Endothelial cell of umbilical vein (primary cell): ENCODE data around the gene CAP2. TPM values are rescaled to one million over a fixed set of nuclear protein-coding genes. Genes with fewer than 3 reads are reported as not detected.

Source experiments
- BruUV-seq: library from RNA; stranded (reverse); fragments of 400-500 nt; replicated peaks from 2 replicates; lab custom pipeline; 2021; lab: Mats Ljungman, UMichigan
- CTCF ChIA-PET: fragments of 300-600, 350-600 bp; sonication (Branson Sonifier 250); formaldehyde crosslinking; loops from one replicate; lab custom pipeline; 2021; ENCODE audit warnings: antibody characterized with exemption, inconsistent platforms; lab: Charles Lee
- POLR2A ChIA-PET: fragments of 300-600, 350-600 bp; sonication (Branson Sonifier 250); formaldehyde crosslinking; loops from one replicate; lab custom pipeline; 2021; ENCODE audit warnings: antibody characterized with exemption, inconsistent platforms; lab: Charles Lee
- DNase-seq: peaks from one replicate; pipeline ENCODE4 v3.0.0-alpha.2; 2011; ENCODE audit warnings: low read depth, low spot score
- FAIRE-seq: peaks from 2 replicates; lab custom pipeline; 2011; peaks lifted over from hg19 to GRCh38; lab: Jason Lieb, UNC
- H2AFZ ChIP-seq: 2 replicates; pipeline ENCODE4 v1.6.0; 2012; ENCODE audit warnings: low read depth, low read length, control low read depth, inconsistent platforms
- H3K27ac ChIP-seq: 2 replicates; pipeline ENCODE4 v1.5.1; 2011; ENCODE audit warnings: low read depth, mild to moderate bottlenecking, control low read depth, low read length, moderate library complexity; ENCODE audit not compliant: insufficient read depth
- H3K27me3 ChIP-seq, 2 experiments: 2 replicates each; pipeline versions ENCODE4 v1.6.0 to v1.6.1; 2011; ENCODE audit warnings: low read length in 2 of 2, mixed read lengths in 1 of 2; ENCODE audit not compliant: control insufficient read depth in 2 of 2, insufficient read depth in 2 of 2
- H3K36me3 ChIP-seq, 2 experiments: 2 replicates in 1 of 2; 3 replicates in 1 of 2; pipeline ENCODE4 v1.5.1; 2011; ENCODE audit warnings: low read length in 2 of 2, mild to moderate bottlenecking in 1 of 2, moderate library complexity in 1 of 2; ENCODE audit not compliant: control insufficient read depth in 2 of 2, insufficient read depth in 2 of 2; ENCODE audit errors: extremely low read depth in 1 of 2
- H3K4me1 ChIP-seq: 3 replicates; pipeline ENCODE4 v1.5.1; 2011; ENCODE audit warnings: mild to moderate bottlenecking, low read length; ENCODE audit not compliant: control insufficient read depth, insufficient read depth; ENCODE audit errors: extremely low read depth
- H3K4me2 ChIP-seq: 2 replicates; pipeline ENCODE4 v1.6.1; 2011; ENCODE audit warnings: low read length, control low read depth, mixed read lengths; ENCODE audit not compliant: insufficient read depth
- H3K4me3 ChIP-seq, 3 experiments: fragments of 200-600 bp in 1 of 3; sonication (generic), shearing (Covaris generic) in 1 of 3; replicated peaks in 1 of 3; 2 replicates each; pipeline ENCODE4 v1.5.1; 2011 to 2016; ENCODE audit warnings: control low read depth in 3 of 3, low read length in 3 of 3, mild to moderate bottlenecking in 2 of 3, inconsistent platforms in 1 of 3, low read depth in 1 of 3, moderate library complexity in 1 of 3; ENCODE audit not compliant: insufficient read depth in 1 of 3
- H3K79me2 ChIP-seq: 2 replicates; pipeline ENCODE4 v1.6.0; 2012; ENCODE audit warnings: low read length, inconsistent platforms; ENCODE audit not compliant: control insufficient read depth, insufficient read depth
- H3K9ac ChIP-seq: replicated peaks from 2 replicates; pipeline ENCODE3; 2011; ENCODE audit warnings: low read length, control low read depth; ENCODE audit not compliant: insufficient read depth; ENCODE audit errors: extremely low read depth
- H3K9me1 ChIP-seq: replicated peaks from 3 replicates; pipeline ENCODE4 v1.6.0; 2011; ENCODE audit warnings: mild to moderate bottlenecking, low read length; ENCODE audit not compliant: control insufficient read depth, insufficient read depth; ENCODE audit errors: extremely low read depth
- H3K9me3 ChIP-seq: replicated peaks from 2 replicates; pipeline ENCODE4 v1.5.1; 2012; ENCODE audit warnings: low read length, inconsistent platforms; ENCODE audit not compliant: control insufficient read depth, insufficient read depth
- H4K20me1 ChIP-seq: replicated peaks from 2 replicates; pipeline ENCODE3; 2011; ENCODE audit warnings: mild to moderate bottlenecking, low read length; ENCODE audit not compliant: control insufficient read depth, insufficient read depth; ENCODE audit errors: extremely low read depth
- CTCF ChIP-seq, 2 donors: IDR thresholded peaks; 1 replicate in 1 of 2; 2 replicates in 1 of 2; pipeline ENCODE4 v1.5.1; 2011; ENCODE audit warnings: low read length in 2 of 2, mild to moderate bottlenecking in 2 of 2, moderate library complexity in 2 of 2, control low read depth in 1 of 2, inconsistent platforms in 1 of 2, low read depth in 1 of 2; ENCODE audit not compliant: insufficient read depth in 1 of 2; ENCODE audit errors: extremely low read depth in 1 of 2
- EZH2 ChIP-seq: IDR thresholded peaks from 2 replicates; pipeline ENCODE4 v1.6.1; 2012; ENCODE audit warnings: borderline replicate concordance, low read depth, mild to moderate bottlenecking, moderate library complexity, low read length, inconsistent platforms; ENCODE audit not compliant: severe bottlenecking
- FOS ChIP-seq: IDR thresholded peaks from 2 replicates; pipeline ENCODE4 v1.6.1; 2011; ENCODE audit warnings: mild to moderate bottlenecking, low read length, moderate library complexity, borderline replicate concordance; ENCODE audit not compliant: insufficient read depth
- GATA2 ChIP-seq: IDR thresholded peaks from 2 replicates; pipeline ENCODE4 v1.7.0; 2011; ENCODE audit warnings: low read depth, mild to moderate bottlenecking, moderate library complexity, mixed read lengths, low read length; ENCODE audit not compliant: insufficient read length, insufficient read depth
- JUN ChIP-seq: IDR thresholded peaks from 2 replicates; pipeline ENCODE4 v1.6.1; 2011; ENCODE audit warnings: borderline replicate concordance, low read depth; ENCODE audit not compliant: insufficient read length, insufficient read depth
- MAX ChIP-seq: IDR thresholded peaks from 2 replicates; pipeline ENCODE4 v1.6.1; 2011; ENCODE audit not compliant: insufficient read depth, insufficient read length
- MYC ChIP-seq: IDR thresholded peaks from one replicate; pipeline ENCODE4 v1.6.1; 2011; ENCODE audit warnings: mild to moderate bottlenecking, low read depth, low read length
- POLR2A ChIP-seq: IDR thresholded peaks from 2 replicates; pipeline ENCODE4 v1.6.1; 2012; ENCODE audit warnings: low read depth, mild to moderate bottlenecking, control low read depth, low read length
- POLR2AphosphoS5 ChIP-seq: IDR thresholded peaks from 2 replicates; pipeline ENCODE4 v1.6.1; 2012; ENCODE audit warnings: low read depth, mild to moderate bottlenecking, control low read depth, low read length, moderate library complexity; ENCODE audit not compliant: insufficient read depth
- dilution Hi-C: fragments of 300-500 bp; cut with MboI; formaldehyde crosslinking; loops from one replicate; pipeline ENCODE4 v1.15.0; 2019; ENCODE audit warnings: low sequenced_read_pairs; ENCODE audit not compliant: extremely low pct_ligation_motif_present
- intact Hi-C: fragments of 100-400 bp; cut with micrococcal nuclease; formaldehyde crosslinking; loops from one replicate; pipeline ENCODE4 v1.10.0; 2022
- polyA plus RNA-seq, 4 experiments: library from polyadenylated mRNA; depleted of rRNA in 3 of 4; stranded (reverse) in 3 of 4; unstranded in 1 of 4; fragments of >200 nt; gene quantifications; 2 replicates each; pipeline versions ENCODE4 v1.2.1 to v1.2.3, GENCODE V29; 2011 to 2012; ENCODE audit warnings: missing spikeins in 1 of 4
- total RNA-seq: library from RNA; stranded (reverse); gene quantifications from 2 replicates; pipeline ENCODE4 v1.2.3, GENCODE V29; 2021

Gene CAP2
- total and polyA plus RNA-seq, 2 donors (not counting 3 experiments of a cell fraction or from before 2014, with no cell fraction given) = 12.2 to 21.3 TPM

- no peak overlapping the region for H3K27ac ChIP-seq
- H3K9me1 ChIP-seq = no peaks in the 10 kb centered on the region
- H2AFZ ChIP-seq = no peak overlapping the region
- FAIRE-seq (no peak), DNase-seq (no peak)
- dilution Hi-C loops = no loop called here
- H3K4me1 ChIP-seq = no peaks in the 10 kb centered on the region
- H3K27me3 ChIP-seq = no peaks in the 10 kb centered on the region
- H3K9ac ChIP-seq = no peak overlapping the region
- H3K4me3 ChIP-seq = no peak overlapping the region
- no peak overlapping the region for H3K4me2 ChIP-seq
- TF ChIP-seq POLR2A (no peak), CTCF (IDR thresholded peaks at IDR 0.05; ENCODE audit: extremely low read depth in 1 of 2, insufficient read depth in 1 of 2, low read depth in 1 of 2, low read length in 2 of 2) (no peak), GATA2 (no peak), FOS (no peak), EZH2 (no peak), MYC (no peak), POLR2AphosphoS5 (no peak), MAX (no peak), JUN (no peak)
- H3K79me2 ChIP-seq = no peaks in the 10 kb centered on the region
- H3K9me3 ChIP-seq = no peaks in the 10 kb centered on the region
- no peaks in the 10 kb centered on the region for H4K20me1 ChIP-seq
- CTCF ChIA-PET = no interaction called here
- no peaks in the 10 kb centered on the region for H3K36me3 ChIP-seq
- BruUV-seq = no TSS peak
- POLR2A ChIA-PET = no interaction called here
- intact Hi-C loops = no loop called here
Measured at GRCh38 chr6:17358515-17358914, 34.9 kb upstream of the CAP2 start.
